ENCODE results near the gene RNU1-4. TPM values are rescaled to one million over a fixed set of nuclear protein-coding genes. Genes with fewer than 3 reads are reported as not detected.
"Not testable (repeated sequence)": the region's sequence is repeated elsewhere in the genome, so short reads cannot be mapped to it uniquely, and the experiment has no call there.

The RNU1-4 gene
- total and polyA plus RNA-seq, 2 donors (not counting 1 experiment from before 2014, with no cell fraction given) = 3,997 TPM; not detected in 1

DNA sequence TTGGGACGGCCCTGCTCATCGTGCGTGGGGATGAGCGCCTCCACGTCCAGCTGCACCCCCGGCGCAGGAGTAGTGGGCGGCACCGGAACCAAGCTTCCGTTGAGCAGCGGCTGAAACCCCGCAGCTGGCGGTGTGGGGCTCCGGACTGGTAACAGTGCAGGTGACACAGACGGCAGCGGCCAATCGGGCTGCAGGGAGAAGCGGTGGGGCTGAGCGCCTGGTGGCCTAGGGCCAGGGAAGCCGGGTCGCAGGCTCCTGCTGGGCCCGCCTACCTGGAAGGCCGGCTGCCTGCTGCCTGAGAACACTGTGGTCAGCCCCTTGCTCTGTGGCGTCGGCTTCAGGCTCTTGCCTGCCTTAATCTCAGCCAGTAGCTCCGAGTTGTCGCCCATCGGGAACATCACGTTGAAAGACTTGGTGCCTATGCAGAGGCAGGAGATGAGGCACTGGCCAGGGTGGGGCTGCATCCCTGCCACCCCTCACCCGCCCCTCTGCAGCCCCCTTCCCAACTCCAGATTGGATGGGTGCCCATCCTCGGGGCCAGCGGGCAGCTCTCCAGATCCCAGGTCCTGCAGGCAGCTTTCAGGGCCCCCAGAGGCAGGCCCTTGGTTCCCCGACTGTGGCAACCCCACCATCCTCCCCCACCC is 43.7 kb upstream of the RNU1-4 start:
- H3K27me3 ChIP-seq (ENCODE audit: control insufficient read depth, insufficient read depth, low read length); H3K27ac ChIP-seq (ENCODE audit: insufficient read depth, low read length); H2AFZ ChIP-seq (ENCODE audit: low read length); H3K4me2 ChIP-seq (ENCODE audit: extremely low read depth, insufficient read depth, low read length); H3K4me3 ChIP-seq (replicated peaks in 1 of 4; ENCODE audit: control extremely low read depth in 1 of 4, insufficient read depth in 1 of 4, low read depth in 3 of 4, low read length in 4 of 4); H4K20me1 ChIP-seq (ENCODE audit: control insufficient read depth, extremely low read depth, insufficient read depth, low read length); H3K4me1 ChIP-seq (ENCODE audit: control insufficient read depth, extremely low read depth, insufficient read depth, low read length); DNase-seq (ENCODE audit: low read depth in 2 of 2); H3K79me2 ChIP-seq (ENCODE audit: control insufficient read depth, insufficient read depth, low read length); H3K9me3 ChIP-seq (ENCODE audit: control insufficient read depth, insufficient read depth, low read depth, low read length); H3K9ac ChIP-seq (ENCODE audit: insufficient read depth, low read length); H3K36me3 ChIP-seq (ENCODE audit: control insufficient read depth, insufficient read depth, low read length): not testable (repeated sequence)

DNA sequence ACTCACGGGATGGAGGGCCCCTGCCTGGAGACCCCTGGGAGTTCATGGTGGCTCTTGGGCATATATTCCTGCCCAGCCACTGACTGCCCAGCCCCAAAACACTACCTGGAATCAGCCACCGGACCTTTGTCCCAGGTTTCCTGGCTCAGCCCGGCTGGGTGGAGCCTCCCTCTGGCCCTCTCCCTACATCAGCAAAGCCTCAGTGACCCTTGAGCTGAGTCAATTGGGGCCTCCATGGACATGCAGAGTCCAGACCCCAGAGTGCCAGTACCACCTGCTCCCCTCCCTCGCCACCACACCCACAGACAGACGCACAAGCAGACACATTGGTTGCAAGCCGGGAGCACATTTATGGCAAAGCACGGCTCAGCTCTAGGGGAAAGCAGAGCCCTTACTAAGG is 43.2 kb upstream of the RNU1-4 start:
- not testable (repeated sequence) for DNase-seq (ENCODE audit: low read depth in 2 of 2)

DNA sequence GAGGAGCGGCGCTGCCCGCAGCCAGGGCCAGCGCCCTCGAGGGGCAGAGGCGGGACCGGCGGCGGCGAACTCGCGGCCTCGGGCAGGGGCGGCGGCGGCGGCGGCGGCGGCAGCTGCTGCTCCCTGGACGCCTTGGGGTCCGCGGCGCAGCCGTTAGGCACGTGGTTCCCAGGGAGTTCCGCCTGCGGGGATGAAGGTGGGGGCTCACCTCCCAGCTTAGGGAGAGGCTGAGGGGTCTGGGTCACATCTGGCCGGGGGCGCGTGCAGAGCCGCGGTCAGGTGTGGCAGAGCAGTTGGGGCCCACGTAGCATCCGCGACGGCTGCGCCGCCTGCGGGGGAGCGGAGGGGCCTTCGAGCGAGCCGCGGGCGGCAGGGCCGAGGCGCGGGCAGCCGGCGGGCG is 40.9 kb upstream of the RNU1-4 start:
- not testable (repeated sequence) for H3K27ac ChIP-seq (ENCODE audit: insufficient read depth, low read length); H3K27me3 ChIP-seq (ENCODE audit: control insufficient read depth, insufficient read depth, low read length); H3K9me3 ChIP-seq (ENCODE audit: control insufficient read depth, insufficient read depth, low read depth, low read length); H3K79me2 ChIP-seq (ENCODE audit: control insufficient read depth, insufficient read depth, low read length); H3K9ac ChIP-seq (ENCODE audit: insufficient read depth, low read length); H3K36me3 ChIP-seq (ENCODE audit: control insufficient read depth, insufficient read depth, low read length); H3K4me2 ChIP-seq (ENCODE audit: extremely low read depth, insufficient read depth, low read length); H2AFZ ChIP-seq (ENCODE audit: low read length); H4K20me1 ChIP-seq (ENCODE audit: control insufficient read depth, extremely low read depth, insufficient read depth, low read length); DNase-seq (ENCODE audit: low read depth in 2 of 2); H3K4me3 ChIP-seq (replicated peaks in 1 of 4; ENCODE audit: control extremely low read depth in 1 of 4, insufficient read depth in 1 of 4, low read depth in 3 of 4, low read length in 4 of 4); H3K4me1 ChIP-seq (ENCODE audit: control insufficient read depth, extremely low read depth, insufficient read depth, low read length)
- peak; percentile 62 for TF ChIP-seq EZH2 (IDR thresholded peaks at IDR 0.05; ENCODE audit: low read length, missing control alignments)

More for the DNA sequence above, 43.2 kb upstream of the RNU1-4 start:
- H3K9ac ChIP-seq (ENCODE audit: insufficient read depth, low read length); H3K36me3 ChIP-seq (ENCODE audit: control insufficient read depth, insufficient read depth, low read length); H3K27ac ChIP-seq (ENCODE audit: insufficient read depth, low read length); H3K9me3 ChIP-seq (ENCODE audit: control insufficient read depth, insufficient read depth, low read depth, low read length); H2AFZ ChIP-seq (ENCODE audit: low read length); H3K4me2 ChIP-seq (ENCODE audit: extremely low read depth, insufficient read depth, low read length); H3K4me1 ChIP-seq (ENCODE audit: control insufficient read depth, extremely low read depth, insufficient read depth, low read length); H4K20me1 ChIP-seq (ENCODE audit: control insufficient read depth, extremely low read depth, insufficient read depth, low read length); H3K4me3 ChIP-seq (replicated peaks in 1 of 4; ENCODE audit: control extremely low read depth in 1 of 4, insufficient read depth in 1 of 4, low read depth in 3 of 4, low read length in 4 of 4); H3K27me3 ChIP-seq (ENCODE audit: control insufficient read depth, insufficient read depth, low read length); H3K79me2 ChIP-seq (ENCODE audit: control insufficient read depth, insufficient read depth, low read length): not testable (repeated sequence)

DNA sequence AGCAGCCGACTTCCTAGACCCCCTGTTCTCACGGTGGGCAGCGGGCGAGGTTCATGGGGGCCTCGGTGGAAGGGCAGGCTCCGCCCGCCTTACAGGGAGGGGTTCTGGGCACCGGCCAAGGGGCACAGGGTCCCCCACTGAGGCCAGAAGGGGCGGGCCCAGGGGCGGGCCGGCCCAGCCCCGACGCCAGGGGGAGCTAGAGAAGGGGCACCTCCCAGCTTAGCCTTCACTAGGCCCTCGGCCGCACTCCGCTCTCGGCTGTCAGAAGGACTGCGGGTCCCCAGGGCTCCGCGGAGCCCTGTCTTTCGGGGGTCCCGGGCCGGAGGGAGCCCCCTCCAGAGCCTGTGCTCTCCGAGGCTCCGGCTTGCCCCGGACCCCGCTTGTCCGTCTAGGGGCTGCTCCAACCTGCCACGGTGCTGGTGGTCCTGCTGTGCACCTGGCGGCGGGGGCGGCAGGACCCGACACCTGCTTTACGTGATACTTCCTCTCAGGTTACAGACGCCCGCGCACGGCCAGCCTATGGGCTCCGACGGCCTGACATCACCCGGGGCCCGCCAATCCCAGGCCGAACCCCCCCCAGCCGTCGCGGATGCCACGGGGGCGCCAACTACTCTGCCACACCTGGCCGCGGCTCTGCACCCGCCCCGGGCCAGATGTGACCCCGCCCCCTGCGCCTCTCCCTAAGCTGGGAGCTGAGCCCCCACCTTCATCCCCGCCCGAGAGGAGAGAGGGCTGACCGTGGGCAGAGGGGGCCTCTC is 40.0 kb upstream of the RNU1-4 start:
- not testable (repeated sequence) for H3K9ac ChIP-seq (ENCODE audit: insufficient read depth, low read length); H3K9me3 ChIP-seq (ENCODE audit: control insufficient read depth, insufficient read depth, low read depth, low read length); DNase-seq (ENCODE audit: low read depth in 2 of 2); H4K20me1 ChIP-seq (ENCODE audit: control insufficient read depth, extremely low read depth, insufficient read depth, low read length); H3K27ac ChIP-seq (ENCODE audit: insufficient read depth, low read length); H3K36me3 ChIP-seq (ENCODE audit: control insufficient read depth, insufficient read depth, low read length); H2AFZ ChIP-seq (ENCODE audit: low read length); H3K27me3 ChIP-seq (ENCODE audit: control insufficient read depth, insufficient read depth, low read length); H3K4me3 ChIP-seq (replicated peaks in 1 of 4; ENCODE audit: control extremely low read depth in 1 of 4, insufficient read depth in 1 of 4, low read depth in 3 of 4, low read length in 4 of 4); H3K79me2 ChIP-seq (ENCODE audit: control insufficient read depth, insufficient read depth, low read length); H3K4me1 ChIP-seq (ENCODE audit: control insufficient read depth, extremely low read depth, insufficient read depth, low read length); H3K4me2 ChIP-seq (ENCODE audit: extremely low read depth, insufficient read depth, low read length)

DNA sequence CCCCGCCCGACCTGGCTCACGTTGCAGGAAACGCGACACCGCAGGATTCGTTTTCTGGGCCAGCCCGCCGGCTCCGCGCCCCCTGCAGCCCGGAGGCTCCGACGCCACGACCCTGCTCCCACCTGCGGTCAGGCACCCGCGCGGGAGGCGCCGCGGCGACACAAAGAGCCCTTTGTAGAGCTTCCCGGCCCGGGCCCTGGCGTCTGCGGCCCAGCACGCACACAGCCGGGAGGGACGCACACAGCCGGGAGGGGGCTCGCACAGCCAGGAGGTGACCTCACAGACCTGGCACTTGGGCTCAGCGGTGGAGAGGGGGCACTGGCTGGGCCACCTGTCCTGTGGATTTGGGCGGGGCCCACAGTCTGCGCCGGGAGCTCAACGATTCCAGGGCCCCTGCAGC is 39.1 kb upstream of the RNU1-4 start:
- not testable (repeated sequence) for H3K79me2 ChIP-seq (ENCODE audit: control insufficient read depth, insufficient read depth, low read length); DNase-seq (ENCODE audit: low read depth in 2 of 2); H4K20me1 ChIP-seq (ENCODE audit: control insufficient read depth, extremely low read depth, insufficient read depth, low read length); H3K4me3 ChIP-seq (replicated peaks in 1 of 4; ENCODE audit: control extremely low read depth in 1 of 4, insufficient read depth in 1 of 4, low read depth in 3 of 4, low read length in 4 of 4); H3K4me2 ChIP-seq (ENCODE audit: extremely low read depth, insufficient read depth, low read length); H3K27me3 ChIP-seq (ENCODE audit: control insufficient read depth, insufficient read depth, low read length); H3K27ac ChIP-seq (ENCODE audit: insufficient read depth, low read length); H2AFZ ChIP-seq (ENCODE audit: low read length); H3K9me3 ChIP-seq (ENCODE audit: control insufficient read depth, insufficient read depth, low read depth, low read length); H3K4me1 ChIP-seq (ENCODE audit: control insufficient read depth, extremely low read depth, insufficient read depth, low read length); H3K36me3 ChIP-seq (ENCODE audit: control insufficient read depth, insufficient read depth, low read length); H3K9ac ChIP-seq (ENCODE audit: insufficient read depth, low read length)

DNA sequence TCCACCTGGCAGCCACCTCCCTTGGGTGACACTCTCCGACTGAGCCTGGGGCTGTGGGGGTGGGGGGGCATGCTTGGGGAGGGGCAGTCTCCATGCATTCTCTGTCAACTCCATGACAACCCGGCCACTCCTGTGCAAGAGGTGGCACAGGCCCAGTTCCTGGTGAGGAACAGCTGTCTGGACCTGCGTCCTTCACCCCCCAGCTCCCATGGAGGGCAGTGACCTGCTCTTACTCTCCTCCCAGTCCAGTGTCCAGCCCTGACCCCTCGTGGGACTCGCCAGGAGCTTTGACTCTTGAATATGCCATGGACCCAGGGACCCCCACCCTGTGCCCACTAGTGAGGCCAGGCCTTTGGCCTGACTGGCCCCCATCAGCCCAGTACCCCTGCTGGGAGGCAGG is 38.0 kb upstream of the RNU1-4 start:
- not testable (repeated sequence) for H3K9me3 ChIP-seq (ENCODE audit: control insufficient read depth, insufficient read depth, low read depth, low read length); H3K9ac ChIP-seq (ENCODE audit: insufficient read depth, low read length); DNase-seq (ENCODE audit: low read depth in 2 of 2); H2AFZ ChIP-seq (ENCODE audit: low read length); H4K20me1 ChIP-seq (ENCODE audit: control insufficient read depth, extremely low read depth, insufficient read depth, low read length); H3K36me3 ChIP-seq (ENCODE audit: control insufficient read depth, insufficient read depth, low read length); H3K79me2 ChIP-seq (ENCODE audit: control insufficient read depth, insufficient read depth, low read length); H3K27me3 ChIP-seq (ENCODE audit: control insufficient read depth, insufficient read depth, low read length); H3K27ac ChIP-seq (ENCODE audit: insufficient read depth, low read length); H3K4me3 ChIP-seq (replicated peaks in 1 of 4; ENCODE audit: control extremely low read depth in 1 of 4, insufficient read depth in 1 of 4, low read depth in 3 of 4, low read length in 4 of 4); H3K4me2 ChIP-seq (ENCODE audit: extremely low read depth, insufficient read depth, low read length); H3K4me1 ChIP-seq (ENCODE audit: control insufficient read depth, extremely low read depth, insufficient read depth, low read length)
